Loucy (cell line): Measurements from ENCODE around the gene MAP3K8.

ENCODE experiments used
- H2AFZ ChIP-seq: fragments of 200-600 bp; sonication (generic); 2 replicates; pipeline ENCODE4 v1.6.0; 2016; ENCODE audit warnings: antibody characterized with exemption, mild to moderate bottlenecking, low read length, moderate library complexity
- H3F3A ChIP-seq: fragments of 200-600 bp; 2 replicates; pipeline ENCODE4 v1.6.0; 2016; ENCODE audit warnings: antibody characterized with exemption, low read depth, mild to moderate bottlenecking
- H3K27me3 ChIP-seq: fragments of 200-600 bp; sonication (generic); 2 replicates; pipeline ENCODE4 v1.6.1; 2014; ENCODE audit warnings: low read length, mild to moderate bottlenecking; ENCODE audit not compliant: insufficient read depth, poor library complexity, severe bottlenecking
- H3K36me3 ChIP-seq: fragments of 200-600 bp; sonication (generic); 2 replicates; pipeline ENCODE4 v1.6.1; 2016; ENCODE audit warnings: low read length; ENCODE audit not compliant: insufficient read depth
- H3K4me1 ChIP-seq: fragments of 200-600 bp; sonication (generic); 2 replicates; pipeline ENCODE4 v1.5.1; 2014; ENCODE audit warnings: low read length, mild to moderate bottlenecking; ENCODE audit not compliant: insufficient read depth, poor library complexity, severe bottlenecking
- H3K4me2 ChIP-seq: fragments of 200-600 bp; sonication (generic); 2 replicates; pipeline ENCODE4 v1.6.0; 2014; ENCODE audit warnings: antibody characterized with exemption, low read length, low read depth, mild to moderate bottlenecking; ENCODE audit not compliant: poor library complexity, severe bottlenecking
- H3K4me3 ChIP-seq: fragments of 200-600 bp; sonication (generic); 2 replicates; pipeline ENCODE4 v1.5.1; 2014; ENCODE audit warnings: low read length, mild to moderate bottlenecking, mixed read lengths; ENCODE audit not compliant: poor library complexity, severe bottlenecking
- H3K79me2 ChIP-seq: fragments of 200-600 bp; sonication (generic); 2 replicates; pipeline ENCODE4 v1.6.1; 2014; ENCODE audit warnings: low read length; ENCODE audit not compliant: insufficient read depth
- H3K9ac ChIP-seq: fragments of 200-600 bp; sonication (generic); 2 replicates; pipeline ENCODE4 v1.6.0; 2014; ENCODE audit warnings: mild to moderate bottlenecking, low read depth, low read length, moderate library complexity; ENCODE audit not compliant: poor library complexity, severe bottlenecking
- H3K9me2 ChIP-seq: fragments of 200-600 bp; sonication (generic); replicated peaks from 2 replicates; pipeline ENCODE4 v1.6.1; 2016; ENCODE audit warnings: low read depth, low read length, mixed read lengths
- H3K9me3 ChIP-seq: fragments of 200-600 bp; sonication (generic); 2 replicates; pipeline ENCODE4 v1.6.1; 2014; ENCODE audit warnings: mild to moderate bottlenecking, antibody characterized with exemption, low read length, low read depth; ENCODE audit not compliant: insufficient read depth
- H4K20me1 ChIP-seq: fragments of 200-600 bp; sonication (generic); 2 replicates; pipeline ENCODE4 v1.6.0; 2014; ENCODE audit warnings: antibody characterized with exemption, low read length, mild to moderate bottlenecking; ENCODE audit not compliant: insufficient read depth, poor library complexity, severe bottlenecking
- CTCF ChIP-seq: fragments of 200-600 bp; sonication (generic); conservative IDR thresholded peaks from 2 replicates; pipeline ENCODE4 v1.5.1; 2014; ENCODE audit warnings: mild to moderate bottlenecking, antibody characterized with exemption, low read length
- EZH2phosphoT487 ChIP-seq: fragments of 200-600 bp; IDR thresholded peaks from 2 replicates; pipeline ENCODE4 v1.6.1; 2018; ENCODE audit warnings: antibody characterized with exemption, mild to moderate bottlenecking, moderate library complexity, borderline replicate concordance

Gene MAP3K8

GRCh38 chr10:30417301-30417700, 16.7 kb upstream of the MAP3K8 start:
- Histone ChIP-seq H3K4me1 (peaks cover 36% of the 10 kb centered on the region), H3K9ac (peak overlapping the region; percentile 70), H3K9me3 (no peaks in the 10 kb centered on the region), H3K4me2 (no peak overlapping the region), H3K79me2 (no peaks in the 10 kb centered on the region), H3K27me3 (no peaks in the 10 kb centered on the region), H3K9me2 (no peaks in the 10 kb centered on the region), H3F3A (no peaks in the 10 kb centered on the region), H3K4me3 (no peak overlapping the region), H2AFZ (0 out of 2 replicates have a peak overlapping the region, but pooled peaks have one; percentile 32), H3K36me3 (no peaks in the 10 kb centered on the region), H4K20me1 (no peaks in the 10 kb centered on the region)
- TF ChIP-seq CTCF (no peak), EZH2phosphoT487 (no peak)

DNA sequence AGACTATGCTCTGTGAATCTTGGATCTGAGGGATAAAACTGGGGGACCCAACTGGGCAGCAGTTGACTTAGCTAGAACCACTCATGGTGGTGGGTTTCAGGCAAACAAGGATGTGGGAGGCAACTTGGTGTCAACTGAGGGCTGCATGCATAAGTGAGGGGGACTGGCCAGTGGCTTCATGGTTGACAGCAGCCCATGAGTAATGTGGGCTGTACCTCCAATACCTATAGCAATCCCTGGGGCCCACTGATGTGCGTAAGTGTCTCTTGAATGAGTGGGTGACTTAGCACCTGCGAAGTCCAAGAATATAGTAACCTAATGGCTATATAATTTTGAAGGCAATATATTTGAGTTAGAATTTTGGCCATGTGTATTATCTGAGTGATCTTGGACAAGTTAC, 13.7 kb upstream of the MAP3K8 start:
- Histone ChIP-seq H3K4me1 (peaks cover 46% of the 10 kb centered on the region), H3K27me3 (no peaks in the 10 kb centered on the region), H3K79me2 (no peaks in the 10 kb centered on the region), H3K4me2 (no peak overlapping the region), H3K36me3 (no peaks in the 10 kb centered on the region), H3K9ac (no peak overlapping the region), H3K9me3 (no peaks in the 10 kb centered on the region), H3K4me3 (no peak overlapping the region), H3K9me2 (no peaks in the 10 kb centered on the region), H3F3A (no peaks in the 10 kb centered on the region), H2AFZ (no peak overlapping the region), H4K20me1 (no peaks in the 10 kb centered on the region)
- TF ChIP-seq CTCF (no peak), EZH2phosphoT487 (no peak)

DNA sequence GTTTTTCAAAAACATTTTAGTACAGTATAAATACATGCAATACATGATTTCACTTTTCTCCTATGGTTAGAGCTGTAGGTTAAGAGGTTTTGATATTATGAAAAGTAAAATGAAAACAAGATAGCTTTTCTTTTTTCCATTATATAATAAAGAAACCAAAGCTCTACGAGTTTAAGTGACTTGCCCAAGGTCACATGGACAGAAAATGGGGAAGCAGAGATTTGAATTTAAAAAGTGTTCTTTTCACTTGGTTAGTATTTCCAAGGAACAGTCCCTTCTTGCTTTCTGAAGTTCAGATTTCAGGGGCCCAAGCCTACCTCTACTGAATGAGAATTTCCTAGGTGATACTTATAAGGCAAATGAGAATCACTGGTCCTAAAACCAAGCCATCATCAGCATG, 13.2 kb upstream of the MAP3K8 start:
- Histone ChIP-seq H3K9ac (no peak overlapping the region), H3K79me2 (no peaks in the 10 kb centered on the region), H3K4me3 (no peak overlapping the region), H4K20me1 (no peaks in the 10 kb centered on the region), H3K4me1 (peaks cover 46% of the 10 kb centered on the region), H3F3A (no peaks in the 10 kb centered on the region), H3K9me2 (no peaks in the 10 kb centered on the region), H3K27me3 (no peaks in the 10 kb centered on the region), H3K4me2 (no peak overlapping the region), H3K9me3 (no peaks in the 10 kb centered on the region), H3K36me3 (no peaks in the 10 kb centered on the region), H2AFZ (no peak overlapping the region)
- TF ChIP-seq EZH2phosphoT487: no peak
- TF ChIP-seq CTCF: no peak
